ENCODE data around the gene CTSF.
"Not testable (repeated sequence)": the region's sequence is repeated elsewhere in the genome, so short reads cannot be mapped to it uniquely, and the experiment has no call there.

CTSF gene

GRCh38 chr11:66589996-66590675, 21.7 kb upstream of the CTSF start:
- in situ Hi-C loops (cut with MboI; ENCODE audit: low sequenced_read_pairs) = no loop called here

- in situ Hi-C loops (cut with MboI; ENCODE audit: low sequenced_read_pairs) = not testable (repeated sequence)
These were observed 20.9 kb upstream of the CTSF start for GRCh38 chr11:66589315-66589714.

DNA sequence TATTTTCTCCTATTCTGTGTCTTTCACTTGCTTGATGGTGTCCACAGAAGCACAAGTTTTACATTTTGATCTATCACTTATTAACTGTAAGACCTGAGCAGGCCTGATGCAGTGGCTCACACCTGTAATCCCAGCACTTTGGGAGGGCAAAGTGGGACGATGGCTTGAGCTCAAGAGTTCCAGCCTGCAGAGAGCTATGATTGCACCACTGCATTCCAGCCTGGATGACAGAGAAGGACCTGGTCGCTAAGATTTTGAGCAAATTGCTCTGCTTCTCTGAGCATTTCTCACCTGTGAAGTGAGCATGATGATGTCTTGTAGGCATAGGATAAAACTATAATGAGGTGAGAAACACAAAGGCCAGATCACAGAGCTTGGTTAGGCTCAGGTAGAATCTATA, 17.7 kb upstream of the CTSF start:
- in situ Hi-C loops (cut with MboI; ENCODE audit: low sequenced_read_pairs) = no loop called here

GRCh38 chr11:66585447-66585846, 17.0 kb upstream of the CTSF start:
- in situ Hi-C loops (cut with MboI; ENCODE audit: low sequenced_read_pairs) = not testable (repeated sequence)

DNA sequence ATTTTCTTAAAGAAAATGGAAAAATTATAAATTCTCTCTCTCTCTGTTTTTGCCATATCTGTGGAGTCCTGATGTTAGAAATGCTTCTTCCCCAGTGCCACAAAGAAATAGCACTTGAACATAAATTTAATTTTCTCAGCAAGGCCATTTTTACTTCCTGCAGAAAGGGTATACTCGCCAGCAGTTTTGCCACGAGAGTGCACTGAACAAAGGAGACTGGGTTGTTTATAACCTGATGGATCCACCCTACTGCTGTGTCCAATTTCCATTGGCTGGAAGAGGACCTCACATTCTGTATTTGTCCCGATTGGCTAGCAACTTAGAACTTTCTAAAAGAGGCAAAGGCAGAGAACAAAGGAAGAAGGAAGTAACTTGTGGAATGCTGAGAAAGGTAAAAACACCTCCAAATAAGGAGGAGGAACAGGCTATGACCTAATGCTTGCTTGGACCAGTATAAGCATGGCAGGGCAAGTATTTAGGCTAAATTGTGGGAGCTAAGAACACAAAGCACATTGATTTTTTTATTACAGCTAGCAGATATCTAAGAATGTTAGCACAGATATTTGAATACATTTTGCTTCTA, 14.2 kb upstream of the CTSF start:
- in situ Hi-C loops (cut with MboI; ENCODE audit: low sequenced_read_pairs) = not testable (repeated sequence)

- in situ Hi-C loops (cut with MboI; ENCODE audit: low sequenced_read_pairs) = no loop called here
These were observed 12.9 kb upstream of the CTSF start for GRCh38 chr11:66581261-66581660.

- in situ Hi-C loops (cut with MboI; ENCODE audit: low sequenced_read_pairs) = no loop called here
These were observed 12.4 kb upstream of the CTSF start for GRCh38 chr11:66580803-66581202.

- in situ Hi-C loops (cut with MboI; ENCODE audit: low sequenced_read_pairs) = no loop called here
These were observed 10.7 kb upstream of the CTSF start for GRCh38 chr11:66579017-66579606.

DNA sequence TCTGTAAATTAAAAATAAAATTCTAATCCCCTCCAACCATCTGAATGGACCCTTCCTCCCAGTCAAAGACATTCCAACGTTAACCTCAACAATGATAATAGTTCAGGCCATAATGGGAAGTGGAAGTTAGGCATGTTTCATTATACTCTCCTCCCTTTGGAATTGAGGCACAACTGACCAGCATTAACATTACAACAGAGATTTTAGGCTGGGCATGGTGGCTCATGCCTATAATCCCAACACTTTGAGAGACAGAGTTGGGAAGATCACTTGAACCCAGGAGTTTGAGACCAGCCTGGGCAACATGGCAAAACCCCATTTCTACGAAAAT, 2.4 kb upstream of the CTSF start:
- in situ Hi-C loops (cut with MboI; ENCODE audit: low sequenced_read_pairs) = no loop called here

- in situ Hi-C loops (cut with MboI; ENCODE audit: low sequenced_read_pairs) = no loop called here
These were observed 1.9 kb upstream of the CTSF start for GRCh38 chr11:66570079-66570849.

- in situ Hi-C loops (cut with MboI; ENCODE audit: low sequenced_read_pairs) = no loop called here
These were observed 670 bp upstream of the CTSF start for GRCh38 chr11:66569076-66569475.

- in situ Hi-C loops (cut with MboI; ENCODE audit: low sequenced_read_pairs) = no loop called here
These were observed 651 bp downstream of the CTSF start for GRCh38 chr11:66567787-66568123.

DNA sequence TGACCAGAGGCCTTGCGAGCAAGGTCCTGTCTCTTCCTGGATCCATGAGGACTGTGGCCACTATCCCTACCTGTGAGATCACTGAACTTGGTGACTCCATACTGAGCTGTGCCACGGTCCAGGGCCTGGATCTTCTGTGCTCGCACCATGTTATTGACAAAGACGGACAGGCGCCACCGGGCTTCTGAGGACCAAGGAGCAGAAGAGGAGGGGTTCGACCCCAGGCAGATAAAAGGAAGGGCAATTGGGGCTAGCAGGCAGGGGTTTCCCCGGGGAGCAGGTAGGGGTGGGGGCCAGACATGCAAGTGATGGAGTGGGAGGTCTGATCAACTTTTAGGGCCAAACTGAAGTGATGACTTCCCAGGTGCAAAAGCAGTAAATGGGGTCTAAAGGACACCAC, 2.2 kb downstream of the CTSF start:
- in situ Hi-C loops (cut with MboI; ENCODE audit: low sequenced_read_pairs) = no loop called here

- in situ Hi-C loops (cut with MboI; ENCODE audit: low sequenced_read_pairs) = no loop called here
These were observed 3.4 kb downstream of the CTSF start for GRCh38 chr11:66564984-66565383.

DNA sequence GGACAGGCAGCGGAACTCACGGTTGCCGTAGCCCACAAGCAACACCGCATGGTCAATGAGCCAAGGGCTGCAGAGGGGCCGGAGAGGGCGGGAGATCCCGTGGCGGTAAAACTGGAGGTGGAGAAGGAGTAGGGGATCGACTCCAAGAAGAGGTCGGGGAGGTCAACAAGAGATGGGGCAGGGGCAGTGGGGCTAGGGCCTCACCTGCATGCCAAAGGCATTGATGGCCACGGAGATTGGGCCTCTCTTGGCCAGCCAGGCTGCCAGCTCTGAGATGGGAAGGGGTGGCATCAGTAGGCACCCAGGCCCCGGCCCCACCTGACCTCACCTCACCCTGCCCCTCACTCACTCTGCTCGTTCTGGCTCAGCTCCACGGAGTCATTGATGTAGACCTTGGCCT, 3.9 kb downstream of the CTSF start:
- in situ Hi-C loops (cut with MboI; ENCODE audit: low sequenced_read_pairs) = no loop called here

GRCh38 chr11:66563832-66564231, 4.6 kb downstream of the CTSF start:
- in situ Hi-C loops (cut with MboI; ENCODE audit: low sequenced_read_pairs) = no loop called here

- in situ Hi-C loops (cut with MboI; ENCODE audit: low sequenced_read_pairs) = no loop called here
These were observed 5.4 kb downstream of the CTSF start for GRCh38 chr11:66562907-66563583.

GRCh38 chr11:66562275-66562674, 6.1 kb downstream of the CTSF start:
- in situ Hi-C loops (cut with MboI; ENCODE audit: low sequenced_read_pairs) = no loop called here

DNA sequence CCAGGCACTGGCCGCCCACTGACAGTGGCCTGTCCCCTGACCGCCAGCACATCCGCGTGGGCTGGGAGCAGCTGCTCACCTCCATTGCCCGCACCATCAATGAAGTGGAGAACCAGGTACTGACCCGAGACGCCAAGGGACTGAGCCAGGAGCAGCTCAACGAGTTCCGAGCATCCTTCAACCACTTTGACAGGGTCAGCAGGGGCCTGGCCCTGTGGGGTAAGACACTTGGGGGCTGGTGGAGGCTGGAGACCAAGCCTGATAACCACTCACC, 6.5 kb downstream of the CTSF start:
- in situ Hi-C loops (cut with MboI; ENCODE audit: low sequenced_read_pairs) = no loop called here

GRCh38 chr11:66561178-66561974, 7.0 kb downstream of the CTSF start:
- in situ Hi-C loops (cut with MboI; ENCODE audit: low sequenced_read_pairs) = no loop called here

Data from HL-60/S4 treated with retinoic acid at 250 ng/mL for 4 days and 3 days (cell line).